Upper lobe of left lung (tissue), 6 donors: Measurements from ENCODE around the gene ZNF438. TPM values are rescaled to one million over a fixed set of nuclear protein-coding genes. Genes with fewer than 3 reads are reported as not detected.
A peak's percentile ranks its signal among the peaks of the same experiment; 100 is the strongest.

Experiments used
- ATAC-seq, 2 donors: fragments of 200-7000 bp; cut with Tn5 transposase; one replicate each; pipeline ENCODE4 v1.9.1; 2022; ENCODE audit warnings: mild to moderate bottlenecking in 2 of 2, moderate library complexity in 2 of 2; ENCODE audit not compliant: low FRiP score in 2 of 2
- DNase-seq, 2 donors: peaks; one replicate each; pipeline ENCODE4 v3.0.0-alpha.2; 2019 to 2020
- H3K27ac ChIP-seq, 4 donors: fragments of 200-600 bp; sonication (generic); one replicate each; pipeline ENCODE4 v1.5.1; 2016 to 2019
- H3K27me3 ChIP-seq, 4 donors: fragments of 200-600 bp; sonication (generic); one replicate each; pipeline ENCODE4 v1.5.1; 2017 to 2019
- H3K36me3 ChIP-seq, 4 donors: fragments of 200-600 bp; sonication (generic); one replicate each; pipeline ENCODE4 v1.5.1; 2016 to 2019
- H3K4me1 ChIP-seq, 4 donors: fragments of 200-600 bp; sonication (generic); one replicate each; pipeline ENCODE4 v1.5.1; 2018 to 2019
- H3K4me3 ChIP-seq, 4 donors: fragments of 200-600 bp; sonication (generic); one replicate each; pipeline ENCODE4 v1.5.1; 2017 to 2019; ENCODE audit warnings: mild to moderate bottlenecking in 2 of 4, moderate library complexity in 1 of 4
- H3K9me3 ChIP-seq, 4 donors: fragments of 200-600 bp; sonication (generic); one replicate each; pipeline ENCODE4 v1.5.1; 2018 to 2019
- EP300 ChIP-seq, 4 donors: sonication (generic); formaldehyde crosslinking; IDR thresholded peaks; one replicate each; pipeline ENCODE4 v1.5.1; 2017; ENCODE audit warnings: antibody characterized with exemption in 4 of 4, control low read depth in 2 of 4
- POLR2A ChIP-seq, 4 donors: fragments of 450-650 bp; IDR thresholded peaks; one replicate each; pipeline ENCODE4 v1.5.1; 2016 to 2017; ENCODE audit warnings: antibody characterized with exemption in 4 of 4, mild to moderate bottlenecking in 2 of 4
- POLR2AphosphoS5 ChIP-seq, 2 donors: sonication (generic); formaldehyde crosslinking; IDR thresholded peaks; one replicate each; pipeline ENCODE4 v1.5.1; 2017; ENCODE audit warnings: antibody characterized with exemption in 2 of 2
- WGBS, 2 donors: methylation state at CpG; one replicate each; pipeline ENCODE4 v1.1.5; 2017 to 2018; 5-methylcytosine and 5-hydroxymethylcytosine counted together
- total RNA-seq, 6 donors: library from RNA; depleted of rRNA in 4 of 6; stranded (reverse); fragments of >200 nt in 4 of 6; gene quantifications; one replicate each; pipeline versions ENCODE4 v1.1.0 to v1.2.1, GENCODE V29; 2016 to 2021
- TF ChIP-seq, protein P1 (sequence below), 6 experiments: fragments of 450-650 bp in 4 of 6; fragments of 200-600 bp in 2 of 6; sonication (generic) in 2 of 6; IDR thresholded peaks; one replicate each; pipeline ENCODE4 v1.5.1; 2016 to 2019; ENCODE audit warnings: antibody characterized with exemption in 6 of 6
- donor health status: DM: no; HTN: no; CAD: no; lungs with moderate emphysema.
- donor health status: DM: no; HTN: yes; CAD: no; lungs with severe emphysema.

The ZNF438 gene
- total RNA-seq, 6 donors from 2014 or later, result 10.5 to 25.1 (median 13.7) TPM

DNA sequence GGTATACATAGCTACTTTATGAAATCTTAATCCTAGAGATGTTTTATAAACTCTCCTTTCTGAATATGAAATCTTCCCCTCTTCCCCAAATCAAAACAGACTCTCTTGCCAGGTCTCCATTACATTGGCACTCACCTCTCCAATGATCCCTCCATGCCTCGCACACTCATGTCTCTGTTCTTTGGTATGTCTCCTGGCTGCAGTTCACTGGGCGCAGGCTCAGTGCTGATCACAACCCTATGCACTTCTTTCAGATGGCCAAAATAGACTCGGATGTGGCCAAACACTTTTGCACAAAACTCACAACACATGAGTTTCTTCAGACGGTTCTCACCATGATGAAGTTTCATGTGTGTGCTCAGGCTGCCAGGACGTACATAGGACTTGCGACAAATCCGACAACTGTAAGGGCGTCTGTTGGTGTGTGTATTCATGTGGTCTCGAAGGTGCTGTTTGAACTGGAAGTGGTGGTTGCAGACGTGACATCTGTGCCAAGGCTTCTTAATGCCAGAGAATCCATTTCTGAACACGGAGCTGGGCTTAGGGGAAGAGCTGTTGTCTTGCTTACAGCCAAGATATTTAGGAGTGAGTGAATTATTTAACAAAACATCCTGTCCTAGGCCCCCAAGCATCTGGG, 183.2 kb downstream of the ZNF438 start:
- no peaks in the 10 kb centered on the region for H3K9me3 ChIP-seq
- DNase-seq (no peak), ATAC-seq (no peak)
- H3K4me1 ChIP-seq, result peaks cover 0 to 3% (median 1%) of the 10 kb centered on the region in 4 donors
- no peak overlapping the region for H3K27ac ChIP-seq
- peaks cover 0 to 26% (median 12%) of the 10 kb centered on the region in 4 donors for H3K36me3 ChIP-seq
- 91 to 94% methylated on average over 11 of the region's 11 CpGs for WGBS, 2 donors
- TF ChIP-seq POLR2A (IDR thresholded peaks at IDR 0.05) (no peak), POLR2AphosphoS5 (IDR thresholded peaks at IDR 0.05) (no peak), EP300 (IDR thresholded peaks at IDR 0.05) (no peak)
- TF ChIP-seq, protein P1, sequence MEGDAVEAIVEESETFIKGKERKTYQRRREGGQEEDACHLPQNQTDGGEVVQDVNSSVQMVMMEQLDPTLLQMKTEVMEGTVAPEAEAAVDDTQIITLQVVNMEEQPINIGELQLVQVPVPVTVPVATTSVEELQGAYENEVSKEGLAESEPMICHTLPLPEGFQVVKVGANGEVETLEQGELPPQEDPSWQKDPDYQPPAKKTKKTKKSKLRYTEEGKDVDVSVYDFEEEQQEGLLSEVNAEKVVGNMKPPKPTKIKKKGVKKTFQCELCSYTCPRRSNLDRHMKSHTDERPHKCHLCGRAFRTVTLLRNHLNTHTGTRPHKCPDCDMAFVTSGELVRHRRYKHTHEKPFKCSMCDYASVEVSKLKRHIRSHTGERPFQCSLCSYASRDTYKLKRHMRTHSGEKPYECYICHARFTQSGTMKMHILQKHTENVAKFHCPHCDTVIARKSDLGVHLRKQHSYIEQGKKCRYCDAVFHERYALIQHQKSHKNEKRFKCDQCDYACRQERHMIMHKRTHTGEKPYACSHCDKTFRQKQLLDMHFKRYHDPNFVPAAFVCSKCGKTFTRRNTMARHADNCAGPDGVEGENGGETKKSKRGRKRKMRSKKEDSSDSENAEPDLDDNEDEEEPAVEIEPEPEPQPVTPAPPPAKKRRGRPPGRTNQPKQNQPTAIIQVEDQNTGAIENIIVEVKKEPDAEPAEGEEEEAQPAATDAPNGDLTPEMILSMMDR (IDR thresholded peaks at IDR 0.05), result no peak
- H3K4me3 ChIP-seq, result no peak overlapping the region
- H3K27me3 ChIP-seq, result no peaks in the 10 kb centered on the region

DNA sequence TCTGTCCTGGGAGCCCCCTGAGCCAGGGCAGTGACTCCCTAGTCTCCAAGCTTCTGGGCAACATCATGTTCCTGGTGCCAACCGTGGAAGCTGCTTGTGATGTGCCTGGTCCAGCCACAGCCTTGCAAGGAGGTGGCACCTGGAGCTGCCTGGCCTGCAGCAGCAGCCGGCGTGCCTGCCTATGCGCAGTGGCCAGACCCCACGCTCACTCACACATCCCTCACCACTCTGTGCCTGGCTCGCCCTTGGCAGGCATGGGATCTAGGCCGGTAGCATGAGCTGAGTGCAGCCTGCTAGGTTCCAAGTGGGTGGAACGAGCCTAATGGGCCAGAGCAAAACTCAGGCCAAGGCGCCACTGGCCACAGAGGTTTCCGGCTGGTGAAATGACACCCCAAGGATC, 184.0 kb downstream of the ZNF438 start:
- ATAC-seq, result peak in 1 of 2 donors; percentile 20
- no peaks in the 10 kb centered on the region for H3K4me1 ChIP-seq

DNA sequence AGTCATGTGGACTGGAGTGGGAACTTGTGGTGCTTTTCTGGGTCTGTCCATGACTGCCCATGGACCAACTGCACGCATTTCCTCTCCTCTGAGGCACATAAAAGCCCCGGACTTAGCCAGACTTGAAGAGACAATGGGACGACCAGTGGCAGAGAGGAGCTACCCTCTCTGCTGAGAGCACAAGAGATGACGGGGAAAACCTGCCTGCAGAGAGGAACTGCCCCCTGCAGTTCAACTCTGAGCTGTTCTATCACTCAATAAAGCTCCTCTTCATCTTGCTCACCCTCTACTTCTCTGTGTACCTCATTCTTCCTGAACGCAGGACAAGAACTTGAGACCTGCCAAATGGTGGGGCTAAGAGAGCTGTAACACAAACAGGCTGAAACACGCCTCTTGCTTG, 184.5 kb downstream of the ZNF438 start:
- H3K9me3 ChIP-seq, result no peaks in the 10 kb centered on the region

More for the DNA sequence above, 184.0 kb downstream of the ZNF438 start:
- Histone ChIP-seq H3K4me3 (no peak overlapping the region), H3K27me3 (no peaks in the 10 kb centered on the region), H3K27ac (no peak overlapping the region), H3K36me3 (peaks cover 0 to 26% (median 12%) of the 10 kb centered on the region in 4 donors), H3K9me3 (no peaks in the 10 kb centered on the region)
- TF ChIP-seq, protein P1 (IDR thresholded peaks at IDR 0.05), result no peak
- TF ChIP-seq POLR2A (IDR thresholded peaks at IDR 0.05) (no peak), EP300 (IDR thresholded peaks at IDR 0.05) (no peak), POLR2AphosphoS5 (IDR thresholded peaks at IDR 0.05) (no peak)
- WGBS, 2 donors, result 96 to 98% methylated on average over 10 of the region's 10 CpGs
- peak in 1 of 2 donors; percentile 59 for DNase-seq

DNA sequence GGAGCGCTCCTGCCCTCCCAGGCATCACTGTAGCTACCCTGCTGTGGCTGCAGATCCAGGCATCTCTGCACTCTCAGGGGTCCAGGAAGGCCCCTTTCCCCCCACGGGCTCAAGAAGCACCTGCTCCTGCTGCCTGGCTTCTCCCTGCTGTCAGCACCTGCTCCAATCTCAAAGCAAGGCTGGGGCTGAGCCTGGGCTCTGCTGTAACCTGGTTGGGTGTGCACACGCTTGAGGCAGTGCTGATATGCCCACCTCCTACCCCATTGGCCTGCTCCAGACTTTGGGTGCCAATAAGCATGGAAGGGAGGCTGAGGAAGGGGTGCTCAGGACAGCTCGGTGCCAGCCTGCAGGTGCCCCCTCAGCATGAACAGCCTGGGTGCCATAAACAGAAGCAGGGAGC, 185.0 kb downstream of the ZNF438 start:
- Histone ChIP-seq H3K27ac (no peak overlapping the region), H3K36me3 (peaks cover 0 to 26% (median 12%) of the 10 kb centered on the region in 4 donors), H3K9me3 (no peaks in the 10 kb centered on the region), H3K4me3 (no peak overlapping the region), H3K27me3 (no peaks in the 10 kb centered on the region), H3K4me1 (no peaks in the 10 kb centered on the region)
- WGBS, 2 donors, result 85% methylated on average over 4 of the region's 4 CpGs; no CpG with 5 or more reads in 1 of the 2 donors
- TF ChIP-seq EP300 (IDR thresholded peaks at IDR 0.05), result no peak
- no peak for TF ChIP-seq POLR2AphosphoS5 (IDR thresholded peaks at IDR 0.05)
- no peak for TF ChIP-seq POLR2A (IDR thresholded peaks at IDR 0.05)
- TF ChIP-seq, protein P1 (IDR thresholded peaks at IDR 0.05), result no peak
- ATAC-seq (no peak), DNase-seq (no peak)

More for the DNA sequence above, 184.5 kb downstream of the ZNF438 start:
- no peak for DNase-seq
- H3K27me3 ChIP-seq, result no peaks in the 10 kb centered on the region
- ATAC-seq, result no peak
- TF ChIP-seq POLR2AphosphoS5 (IDR thresholded peaks at IDR 0.05) (no peak), EP300 (IDR thresholded peaks at IDR 0.05) (no peak)
- TF ChIP-seq, protein P1 (IDR thresholded peaks at IDR 0.05), result no peak
- no peak overlapping the region for H3K4me3 ChIP-seq
- WGBS, 2 donors, result 94 to 95% methylated on average over 3 to 6 of the region's 6 CpGs
- peaks cover 0 to 26% (median 12%) of the 10 kb centered on the region in 4 donors for H3K36me3 ChIP-seq
- no peaks in the 10 kb centered on the region for H3K4me1 ChIP-seq
- no peak overlapping the region for H3K27ac ChIP-seq

DNA sequence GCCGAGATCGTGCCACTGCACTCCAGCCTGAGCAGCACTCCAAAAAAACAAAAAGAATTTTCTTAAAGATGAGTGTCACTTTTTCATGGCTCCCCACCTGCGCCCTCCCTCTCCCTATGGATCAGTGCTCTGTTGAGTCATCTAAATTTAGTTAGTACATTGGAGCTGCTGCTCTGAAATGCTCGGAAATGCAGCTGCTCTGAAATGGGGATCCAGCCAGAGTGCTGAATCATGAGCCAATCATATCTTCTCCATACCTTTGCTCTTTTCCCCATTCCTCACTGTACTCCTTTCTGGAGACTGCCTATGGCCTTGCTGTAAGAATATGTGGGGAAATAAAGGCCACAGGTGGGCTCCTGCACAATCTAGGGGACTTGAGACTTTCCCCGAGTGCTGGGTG, 188.8 kb downstream of the ZNF438 start:
- no peak for TF ChIP-seq EP300 (IDR thresholded peaks at IDR 0.05)
- TF ChIP-seq, protein P1 (IDR thresholded peaks at IDR 0.05), result no peak
- TF ChIP-seq POLR2AphosphoS5 (IDR thresholded peaks at IDR 0.05), result no peak
- Histone ChIP-seq H3K27ac (no peak overlapping the region), H3K36me3 (peaks cover 0 to 8% (median 6%) of the 10 kb centered on the region in 4 donors), H3K4me3 (no peak overlapping the region), H3K9me3 (no peaks in the 10 kb centered on the region), H3K27me3 (no peaks in the 10 kb centered on the region), H3K4me1 (no peaks in the 10 kb centered on the region)
- WGBS, 2 donors, result 97% methylated on average over 5 of the region's 5 CpGs
- no peak for DNase-seq
- ATAC-seq, result peak in 1 of 2 donors; percentile 16
